Loucy (cell line): ENCODE results near the gene KRT37.

ENCODE experiments used
- EZH2phosphoT487 ChIP-seq: fragments of 200-600 bp; IDR thresholded peaks from 2 replicates; pipeline ENCODE4 v1.6.1; 2018; ENCODE audit warnings: antibody characterized with exemption, mild to moderate bottlenecking, moderate library complexity, borderline replicate concordance
- TF ChIP-seq, protein P1 (sequence below): fragments of 200-600 bp; sonication (generic); conservative IDR thresholded peaks from 2 replicates; pipeline ENCODE4 v1.5.1; 2014; ENCODE audit warnings: mild to moderate bottlenecking, antibody characterized with exemption, low read length

DNA sequence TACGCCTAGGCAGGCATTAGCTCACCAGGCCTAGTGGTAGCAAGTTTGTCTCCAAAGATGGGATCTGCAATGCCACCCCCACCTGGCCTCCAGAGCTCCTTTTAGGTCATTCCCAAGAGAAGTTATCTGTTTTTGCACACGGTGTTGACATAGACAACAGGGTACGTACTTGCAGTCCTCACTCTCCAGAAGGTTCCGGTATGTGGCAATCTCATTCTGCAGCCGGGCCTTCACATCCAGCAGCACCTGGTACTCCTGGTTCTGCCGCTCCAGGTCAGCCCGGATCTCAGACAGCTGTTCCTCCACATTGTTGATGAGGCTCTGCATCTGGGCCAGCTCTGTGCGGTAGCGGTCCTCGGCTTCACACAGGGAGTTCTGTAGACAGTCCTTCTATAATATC, 17.2 kb downstream of the KRT37 start:
- TF ChIP-seq, protein P1, sequence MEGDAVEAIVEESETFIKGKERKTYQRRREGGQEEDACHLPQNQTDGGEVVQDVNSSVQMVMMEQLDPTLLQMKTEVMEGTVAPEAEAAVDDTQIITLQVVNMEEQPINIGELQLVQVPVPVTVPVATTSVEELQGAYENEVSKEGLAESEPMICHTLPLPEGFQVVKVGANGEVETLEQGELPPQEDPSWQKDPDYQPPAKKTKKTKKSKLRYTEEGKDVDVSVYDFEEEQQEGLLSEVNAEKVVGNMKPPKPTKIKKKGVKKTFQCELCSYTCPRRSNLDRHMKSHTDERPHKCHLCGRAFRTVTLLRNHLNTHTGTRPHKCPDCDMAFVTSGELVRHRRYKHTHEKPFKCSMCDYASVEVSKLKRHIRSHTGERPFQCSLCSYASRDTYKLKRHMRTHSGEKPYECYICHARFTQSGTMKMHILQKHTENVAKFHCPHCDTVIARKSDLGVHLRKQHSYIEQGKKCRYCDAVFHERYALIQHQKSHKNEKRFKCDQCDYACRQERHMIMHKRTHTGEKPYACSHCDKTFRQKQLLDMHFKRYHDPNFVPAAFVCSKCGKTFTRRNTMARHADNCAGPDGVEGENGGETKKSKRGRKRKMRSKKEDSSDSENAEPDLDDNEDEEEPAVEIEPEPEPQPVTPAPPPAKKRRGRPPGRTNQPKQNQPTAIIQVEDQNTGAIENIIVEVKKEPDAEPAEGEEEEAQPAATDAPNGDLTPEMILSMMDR: no peak
- TF ChIP-seq EZH2phosphoT487: no peak
